ENCODE data around the gene GABARAP.

The GABARAP gene

GRCh38 chr17:7208027-7208571 lies 34.1 kb downstream of the GABARAP start:
- no peak for DNase-seq (ENCODE audit: low spot score)
- no peak for TF ChIP-seq CTCF (IDR thresholded peaks at IDR 0.05; ENCODE audit: extremely low read depth, missing control alignments)

DNA sequence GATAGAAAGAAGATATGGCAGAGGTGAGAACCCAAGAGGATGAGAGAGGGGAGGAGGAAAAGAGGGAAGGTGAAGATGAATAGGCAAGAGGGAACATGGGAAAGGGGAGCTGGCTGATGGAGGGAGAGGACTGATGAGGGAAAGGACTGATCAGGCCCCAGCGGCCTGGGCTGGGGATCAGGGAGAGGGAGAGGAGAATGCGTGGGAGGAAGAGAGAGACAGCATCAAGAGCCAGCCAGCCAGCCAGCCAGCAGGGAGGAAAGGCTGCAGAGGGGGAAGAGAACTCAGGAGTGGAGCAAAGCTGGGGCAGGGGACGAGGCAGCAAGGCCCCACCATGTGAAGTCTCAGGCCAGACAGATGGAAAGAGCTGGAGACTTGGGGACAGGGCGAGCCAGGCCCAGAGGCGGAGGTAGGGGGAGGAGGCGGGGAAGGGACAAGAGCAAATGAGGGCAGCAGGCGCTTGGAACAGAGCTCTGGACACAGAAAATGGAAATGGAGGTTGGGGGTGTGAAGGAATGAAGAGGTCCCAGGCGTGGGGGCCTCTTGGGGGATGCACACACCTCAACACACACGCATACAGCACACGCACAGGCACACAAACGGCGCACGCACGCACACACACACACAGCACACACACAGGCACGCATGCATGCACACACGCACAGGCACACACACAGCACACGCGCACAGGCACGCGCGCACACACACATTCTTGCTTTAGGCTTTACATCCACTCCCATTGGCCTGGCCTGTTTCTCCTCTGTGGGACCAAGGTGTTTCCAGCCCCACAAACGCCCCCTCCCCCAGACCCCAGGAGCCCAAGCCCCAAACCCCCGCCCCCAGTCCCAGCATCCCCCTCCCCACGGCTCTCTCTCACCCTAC lies 34.9 kb downstream of the GABARAP start:
- no peak for DNase-seq (ENCODE audit: low spot score)
- TF ChIP-seq CTCF (IDR thresholded peaks at IDR 0.05; ENCODE audit: extremely low read depth, missing control alignments): no peak

DNA sequence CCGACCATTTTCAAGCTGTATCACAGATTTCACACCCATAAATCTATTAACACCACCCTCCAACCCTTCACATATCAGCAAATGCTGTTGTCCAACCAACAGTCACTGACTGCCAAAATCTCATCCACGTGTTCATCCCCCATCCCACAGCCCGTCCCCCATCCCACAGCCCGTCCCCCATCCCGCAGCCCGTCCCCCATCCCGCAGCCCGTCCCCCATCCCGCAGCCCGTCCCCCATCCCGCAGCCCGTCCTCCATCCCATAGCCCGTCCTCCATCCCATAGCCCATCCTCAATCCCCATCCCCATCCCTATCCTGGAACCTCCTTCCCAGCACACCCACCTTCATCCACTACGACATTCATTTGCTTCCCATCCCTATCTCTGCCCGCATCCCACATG lies 36.7 kb downstream of the GABARAP start:
- TF ChIP-seq CTCF (IDR thresholded peaks at IDR 0.05; ENCODE audit: extremely low read depth, missing control alignments): no peak
- no peak for DNase-seq (ENCODE audit: low spot score)

- peak; percentile 98 for DNase-seq (ENCODE audit: low spot score)
- no peak for TF ChIP-seq CTCF (IDR thresholded peaks at IDR 0.05; ENCODE audit: extremely low read depth, missing control alignments)
Observed at GRCh38 chr17:7204828-7205461, 37.3 kb downstream of the GABARAP start.

GRCh38 chr17:7204336-7204735 lies 37.9 kb downstream of the GABARAP start:
- no peak for TF ChIP-seq CTCF (IDR thresholded peaks at IDR 0.05; ENCODE audit: extremely low read depth, missing control alignments)
- DNase-seq (ENCODE audit: low spot score): no peak

GRCh38 chr17:7203391-7203790 lies 38.9 kb downstream of the GABARAP start:
- no peak for DNase-seq (ENCODE audit: low spot score)
- no peak for TF ChIP-seq CTCF (IDR thresholded peaks at IDR 0.05; ENCODE audit: extremely low read depth, missing control alignments)

Data from GM20000 (cell line).